HepG2 (cell line): ENCODE measurements around the gene RAPGEF5. TPM values are rescaled to one million over a fixed set of nuclear protein-coding genes. Genes with fewer than 3 reads are reported as not detected.

Experiments
- ATAC-seq: fragments of 200-7000 bp; cut with Tn5 transposase; 3 replicates; pipeline ENCODE4 v1.9.1; 2020; ENCODE audit warnings: mild to moderate bottlenecking, moderate library complexity
- BruUV-seq: library from RNA; stranded (reverse); fragments of 400-500 nt; replicated peaks from 2 replicates; lab custom pipeline; 2021; lab: Mats Ljungman, UMichigan
- CTCF ChIA-PET: fragments of 300-600 bp; formaldehyde crosslinking; extraction: SDS; loops from one replicate; lab custom pipeline; 2021; ENCODE audit warnings: low total read pairs, inconsistent platforms, low intra/inter-chr PET ratio; lab: Yijun Ruan, JAX
- POLR2A ChIA-PET: fragments of 350-600 bp; sonication (Branson Sonifier 250); formaldehyde crosslinking; loops from one replicate; lab custom pipeline; 2020; ENCODE audit warnings: antibody characterized with exemption, inconsistent platforms; lab: Yijun Ruan, JAX
- DNase-seq: peaks from one replicate; pipeline ENCODE4 v3.0.0-alpha.2; 2015; ENCODE audit warnings: low spot score
- FAIRE-seq: peaks from 3 replicates; lab custom pipeline; 2011; peaks lifted over from hg19 to GRCh38; lab: Jason Lieb, UNC
- H2AFZ ChIP-seq: one replicate; pipeline ENCODE4 v1.6.1; 2011; ENCODE audit warnings: low read length, inconsistent platforms
- H3K27ac ChIP-seq: fragments of 300-600 bp; 3 replicates; pipeline ENCODE4 v1.8.0; 2011; ENCODE audit warnings: mixed run types, mild to moderate bottlenecking, mixed read lengths, low read length, inconsistent platforms; ENCODE audit not compliant: insufficient read depth; ENCODE audit errors: extremely low read length
- H3K27me3 ChIP-seq, 2 experiments: fragments of 200-600 bp in 1 of 2; 2 replicates in 1 of 2; 3 replicates in 1 of 2; pipeline versions ENCODE4 v1.6.0 to v1.8.0; 2011; ENCODE audit warnings: low read length in 2 of 2, mild to moderate bottlenecking in 2 of 2, moderate library complexity in 2 of 2, inconsistent platforms in 1 of 2; ENCODE audit not compliant: insufficient read depth in 2 of 2, control insufficient read depth in 1 of 2
- H3K36me3 ChIP-seq, 2 experiments: fragments of 200-600 bp in 1 of 2; replicated peaks in 1 of 2; 2 replicates in 1 of 2; 3 replicates in 1 of 2; pipeline versions ENCODE4 v1.5.1 to v1.8.0; 2011; ENCODE audit warnings: low read length in 2 of 2, inconsistent platforms in 1 of 2; ENCODE audit not compliant: insufficient read depth in 2 of 2, control insufficient read depth in 1 of 2
- H3K4me1 ChIP-seq: 2 replicates; pipeline ENCODE4 v1.5.1; 2012; ENCODE audit warnings: low read length, inconsistent platforms; ENCODE audit not compliant: insufficient read depth
- H3K4me2 ChIP-seq: 2 replicates; pipeline ENCODE4 v1.6.0; 2011; ENCODE audit warnings: low read depth, low read length, inconsistent platforms
- H3K4me3 ChIP-seq, 3 experiments: fragments of 200-600 bp in 1 of 3; sonication (generic), shearing (Covaris generic) in 1 of 3; replicated peaks in 1 of 3; 2 replicates each; pipeline ENCODE4 v1.5.1; 2011 to 2016; ENCODE audit warnings: low read length in 3 of 3, inconsistent platforms in 2 of 3, low read depth in 2 of 3, mild to moderate bottlenecking in 2 of 3, control low read depth in 1 of 3, mixed read lengths in 1 of 3; ENCODE audit not compliant: insufficient read depth in 1 of 3
- H3K79me2 ChIP-seq: one replicate; pipeline ENCODE4 v1.6.1; 2011; ENCODE audit warnings: low read length, inconsistent platforms; ENCODE audit not compliant: insufficient read depth
- H3K9ac ChIP-seq: 2 replicates; pipeline ENCODE4 v1.6.0; 2011; ENCODE audit warnings: mild to moderate bottlenecking, low read depth, low read length, inconsistent platforms; ENCODE audit not compliant: insufficient read depth
- H3K9me3 ChIP-seq: 2 replicates; pipeline ENCODE4 v1.5.1; 2012; ENCODE audit warnings: mild to moderate bottlenecking, low read length
- H4K20me1 ChIP-seq: 2 replicates; pipeline ENCODE4 v1.6.0; 2011; ENCODE audit warnings: inconsistent platforms, mild to moderate bottlenecking, low read length, moderate library complexity; ENCODE audit not compliant: insufficient read depth
- KAT2B ChIP-seq: fragments of 150-350 bp; IDR thresholded peaks from 2 replicates; pipeline ENCODE4 v1.6.1; 2014; ENCODE audit warnings: low read depth, low read length, borderline replicate concordance
- PLRG1 ChIP-seq: fragments of 450-650 bp; conservative IDR thresholded peaks from 2 replicates; pipeline ENCODE4 v1.6.1; 2016
- ZBTB20 ChIP-seq: sonication (generic); formaldehyde crosslinking; IDR thresholded peaks from 2 replicates; pipeline ENCODE4 v1.8.1; 2023; ENCODE audit warnings: missing genetic modification reagents, low read depth, mild to moderate bottlenecking, borderline replicate concordance
- ZFP82 ChIP-seq: sonication (generic); formaldehyde crosslinking; IDR thresholded peaks from 2 replicates; pipeline ENCODE4 v1.5.1; 2020; ENCODE audit warnings: mild to moderate bottlenecking, missing genetic modification reagents, borderline replicate concordance
- ZNF317 ChIP-seq: sonication (generic); formaldehyde crosslinking; IDR thresholded peaks from 2 replicates; pipeline ENCODE4 v1.5.0; 2020; ENCODE audit warnings: mild to moderate bottlenecking, missing genetic modification reagents
- ZNF792 ChIP-seq: IDR thresholded peaks from 2 replicates; pipeline ENCODE4 v1.6.1; 2016
- ZSCAN22 ChIP-seq: sonication (generic); formaldehyde crosslinking; IDR thresholded peaks from 2 replicates; pipeline ENCODE4 v1.4.0; 2020; ENCODE audit warnings: mild to moderate bottlenecking, missing genetic modification reagents
- WGBS: methylation state at CpG from one replicate; pipeline ENCODE4 v1.1.6; 2017; ENCODE audit warnings: low lambda C conversion rate; 5-methylcytosine and 5-hydroxymethylcytosine counted together
- in situ Hi-C: cut with HindIII; loops from 2 replicates; pipeline ENCODE4 v1.10.0; 2017; ENCODE audit warnings: low pct_unique_long_range_greater_than_20kb; ENCODE audit not compliant: extremely low pct_ligation_motif_present
- intact Hi-C: fragments of 100-400 bp; cut with micrococcal nuclease; formaldehyde crosslinking; loops from one replicate; pipeline ENCODE4 v1.10.0; 2022; ENCODE audit not compliant: unreplicated experiment
- polyA plus RNA-seq, 8 experiments: library from polyadenylated mRNA; depleted of rRNA in 3 of 8; stranded (reverse) in 7 of 8; unstranded in 1 of 8; fragments of >200 nt; fragmentation: Illumina TruSeq in 4 of 8; extraction: Trizol in 4 of 8; gene quantifications; 2 replicates each; pipeline versions ENCODE4 v1.2.1 to v1.2.3, GENCODE V29; 2011 to 2016; ENCODE audit warnings: low read depth in 4 of 8, missing spikeins in 1 of 8, mixed read lengths in 1 of 8; ENCODE audit not compliant: insufficient read depth in 1 of 8
- total RNA-seq, 5 experiments: library from RNA; depleted of rRNA; stranded (reverse); fragments of >200 nt; fragmentation: Illumina TruSeq; extraction: Trizol; gene quantifications; 2 replicates each; pipeline ENCODE4 v1.2.3, GENCODE V29; 2016; ENCODE audit warnings: low read depth in 1 of 5

RAPGEF5 gene
- total and polyA plus RNA-seq, 2 of the 13 experiments (the other 11 are each of a cell fraction or from before 2014, with no cell fraction given), result 17.1 to 23.4 TPM

DNA sequence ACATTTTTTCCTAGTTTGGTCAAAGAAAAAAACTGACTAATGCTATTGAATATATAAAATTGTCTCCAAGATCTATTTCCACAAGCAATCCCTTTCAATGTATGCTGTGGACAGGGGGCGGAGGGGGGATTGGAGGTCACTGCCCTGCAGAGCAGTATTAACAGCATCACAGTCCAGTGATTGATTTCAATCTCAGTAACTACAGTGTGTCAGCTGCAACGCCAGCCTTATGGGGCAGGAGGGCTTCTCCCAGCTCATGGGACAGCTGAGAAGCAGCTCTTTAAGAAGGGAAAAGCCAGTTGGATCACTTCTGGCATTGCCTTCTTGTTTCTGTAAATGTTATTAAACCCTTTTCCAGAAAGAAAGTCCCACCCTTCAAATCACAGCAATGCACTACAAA is 65.0 kb downstream of the RAPGEF5 start:
- WGBS, result 100% methylated on average over 2 of the region's 2 CpGs
- FAIRE-seq, result no peak
- BruUV-seq, result no TSS peak

DNA sequence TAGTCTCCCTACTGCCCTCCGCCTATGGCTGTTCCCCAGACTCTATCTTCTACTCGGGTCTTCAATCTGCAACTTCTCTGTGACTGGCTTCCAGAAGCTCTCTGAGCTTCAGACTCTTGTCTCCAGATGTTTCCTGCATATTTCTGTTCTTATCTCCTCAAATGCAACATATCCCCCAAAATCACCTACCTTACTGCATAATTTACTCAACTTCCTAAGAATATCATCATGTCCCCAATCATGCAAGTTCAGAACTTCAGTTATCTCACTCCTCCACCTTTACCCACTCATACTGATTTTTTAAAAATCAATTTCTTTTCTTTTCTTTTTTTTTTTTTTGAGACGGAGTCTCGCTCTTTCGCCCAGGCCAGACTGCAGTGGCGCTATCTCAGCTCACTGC is 68.8 kb downstream of the RAPGEF5 start:
- CTCF ChIA-PET, result no interaction called here
- BruUV-seq, result no TSS peak
- ATAC-seq (no peak), FAIRE-seq (no peak), DNase-seq (no peak)
- Histone ChIP-seq H4K20me1 (peaks cover 6% of the 10 kb centered on the region; the same call in 1 of the 2 replicates), H2AFZ (no peak overlapping the region), H3K4me2 (no peak overlapping the region), H3K4me1 (no peaks in the 10 kb centered on the region), H3K9me3 (no peaks in the 10 kb centered on the region), H3K36me3 (peaks cover 15 to 58% of the 10 kb centered on the region in 2 experiments), H3K27me3 (no peaks in the 10 kb centered on the region), H3K79me2 (peaks cover 3% of the 10 kb centered on the region), H3K27ac (no peak overlapping the region), H3K9ac (no peak overlapping the region), H3K4me3 (no peak overlapping the region)
- no peak for TF ChIP-seq ZFP82 (CRISPR knock-in tag)
- no peak for TF ChIP-seq KAT2B
- intact Hi-C loops, result no loop called here
- POLR2A ChIA-PET, result no interaction called here
- WGBS, result 99% methylated on average over 6 of the region's 6 CpGs
- in situ Hi-C loops, result no loop called here

More for the DNA sequence above, 65.0 kb downstream of the RAPGEF5 start:
- CTCF ChIA-PET, result no interaction called here
- ATAC-seq, result no peak
- no peak overlapping the region for H3K4me2 ChIP-seq
- in situ Hi-C loops, result no loop called here
- H3K79me2 ChIP-seq, result no peaks in the 10 kb centered on the region
- no peaks in the 10 kb centered on the region for H3K9me3 ChIP-seq
- POLR2A ChIA-PET, result no interaction called here
- no peak for DNase-seq
- H3K4me3 ChIP-seq, result no peak overlapping the region
- no peak overlapping the region for H3K27ac ChIP-seq
- H4K20me1 ChIP-seq, result no peaks in the 10 kb centered on the region; the same call in 1 of the 2 replicates
- H2AFZ ChIP-seq, result no peak overlapping the region
- H3K36me3 ChIP-seq, result peaks cover 26 to 80% of the 10 kb centered on the region in 2 experiments
- TF ChIP-seq ZNF792 (CRISPR knock-in tag), result no peak
- no peak for TF ChIP-seq ZBTB20
- TF ChIP-seq ZSCAN22, result no peak
- no peak for TF ChIP-seq ZNF317 (CRISPR knock-in tag)
- no peak for TF ChIP-seq PLRG1
- no peaks in the 10 kb centered on the region for H3K27me3 ChIP-seq
- no peaks in the 10 kb centered on the region for H3K4me1 ChIP-seq
- no peak overlapping the region for H3K9ac ChIP-seq
- intact Hi-C loops, result no loop called here
